Natural killer cell (primary cell): Measurements from ENCODE around the gene SYNE3. TPM values are rescaled to one million over a fixed set of nuclear protein-coding genes. Genes with fewer than 3 reads are reported as not detected.

Source experiments
- ATAC-seq, 3 donors: fragments of 150-1000 bp in 2 of 3; fragments of 200-7000 bp in 1 of 3; cut with Tn5 transposase; 1 replicate in 1 of 3; 2 replicates in 2 of 3; pipeline ENCODE4 v1.10.0; 2021; ENCODE audit warnings: mild to moderate bottlenecking in 2 of 3, moderate library complexity in 2 of 3
- DNase-seq, 2 donors: peaks; one replicate each; pipeline versions ENCODE4 v3.0.0 to v3.0.0-alpha.2; 2013 to 2021; ENCODE audit warnings: mixed read lengths in 1 of 2
- H3K27ac ChIP-seq: one replicate; pipeline ENCODE4 v1.5.1; 2013; ENCODE audit warnings: mild to moderate bottlenecking, low read length
- H3K27me3 ChIP-seq: one replicate; pipeline ENCODE4 v1.6.1; 2013; ENCODE audit warnings: low read length; ENCODE audit not compliant: control insufficient read depth, insufficient read depth
- H3K36me3 ChIP-seq: one replicate; pipeline ENCODE4 v1.6.1; 2013; ENCODE audit warnings: low read length; ENCODE audit not compliant: control insufficient read depth, insufficient read depth
- H3K4me1 ChIP-seq: one replicate; pipeline ENCODE4 v1.6.1; 2013; ENCODE audit warnings: low read length; ENCODE audit not compliant: control insufficient read depth, insufficient read depth
- H3K4me3 ChIP-seq: one replicate; pipeline ENCODE4 v1.5.1; 2013; ENCODE audit warnings: low read length
- H3K9me3 ChIP-seq: one replicate; pipeline ENCODE4 v1.6.1; 2013; ENCODE audit warnings: low read length; ENCODE audit not compliant: control insufficient read depth, insufficient read depth
- H3K27ac Mint-ChIP-seq, 2 donors: one replicate each; pipeline ENCODE4 v1.8.0; 2022; ENCODE audit warnings: mild to moderate bottlenecking in 2 of 2, mixed read lengths in 2 of 2, moderate library complexity in 1 of 2
- H3K27me3 Mint-ChIP-seq, 2 donors: one replicate each; pipeline ENCODE4 v1.8.0; 2022; ENCODE audit warnings: low read depth in 2 of 2, mixed read lengths in 2 of 2
- H3K36me3 Mint-ChIP-seq: one replicate; pipeline ENCODE4 v1.8.0; 2022; ENCODE audit warnings: mixed read lengths
- H3K4me1 Mint-ChIP-seq, 2 donors: one replicate each; pipeline ENCODE4 v1.8.0; 2022; ENCODE audit warnings: mixed read lengths in 2 of 2
- H3K4me3 Mint-ChIP-seq: one replicate; pipeline ENCODE4 v1.8.0; 2022; ENCODE audit warnings: mild to moderate bottlenecking, moderate library complexity, mixed read lengths
- H3K9me3 Mint-ChIP-seq, 2 donors: one replicate each; pipeline ENCODE4 v1.8.0; 2022; ENCODE audit warnings: mixed read lengths in 2 of 2
- WGBS: methylation state at CpG from one replicate; pipeline ENCODE4 v1.1.7; 2013; ENCODE audit warnings: missing lambda C conversion rate; ENCODE audit not compliant: insufficient coverage; 5-methylcytosine and 5-hydroxymethylcytosine counted together
- intact Hi-C: fragments of 100-400 bp; cut with micrococcal nuclease; formaldehyde crosslinking; loops from one replicate; pipeline ENCODE4 v1.14.2; 2022
- total RNA-seq, 4 donors: library from RNA; stranded (reverse); fragments of 120-200 nt in 1 of 4; gene quantifications; one replicate each; pipeline versions ENCODE4 v1.2.3 to v1.2.4, GENCODE V29; 2013 to 2022
- TF ChIP-seq, protein P1 (sequence below): fragments of 200-600 bp; IDR thresholded peaks from one replicate; pipeline ENCODE4 v1.8.0; 2022; ENCODE audit warnings: antibody characterized with exemption

Gene SYNE3
- total RNA-seq, 3 donors from 2014 or later (not counting 1 experiment from before 2014, with no cell fraction given): 10.6 to 17.3 (median 15.4) TPM

DNA sequence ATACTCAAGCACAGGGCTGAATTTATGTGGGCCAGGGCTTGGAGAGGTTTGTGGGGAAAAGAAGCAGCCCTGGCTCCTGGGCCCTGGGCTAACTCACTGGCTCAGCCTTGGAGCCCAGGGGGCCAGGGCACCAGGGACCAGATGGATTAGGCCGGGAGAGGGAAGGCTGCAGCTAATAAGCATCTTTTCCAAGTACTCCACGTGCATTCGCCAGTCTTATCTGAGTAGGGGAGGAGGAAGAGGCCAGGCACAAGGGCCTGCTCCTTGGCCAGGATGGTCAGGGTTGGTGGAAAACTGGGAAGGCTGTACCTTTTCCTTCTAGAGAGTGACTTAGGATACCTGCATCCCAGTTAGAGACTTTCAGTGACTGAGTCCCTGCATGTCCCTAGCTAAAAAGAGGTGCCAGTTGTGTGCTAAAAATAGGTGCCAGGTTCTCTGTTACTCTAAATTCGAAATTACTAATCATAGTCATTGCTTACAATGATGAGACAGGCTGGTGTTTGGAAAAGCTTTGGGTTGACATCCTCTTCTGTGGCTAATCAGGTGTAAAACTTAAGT lies 19.7 kb upstream of the SYNE3 start:
- intact Hi-C loops: loop anchor here (5.0 kb wide), 1 partner anchor 379 kb away; the partner anchor contains the start of gene DICER1
- H3K4me1 ChIP-seq: peaks cover 20% of the 10 kb centered on the region
- no peaks in the 10 kb centered on the region for H3K9me3 ChIP-seq
- Mint-ChIP-seq H3K9me3 (no peaks in the 10 kb centered on the region), H3K27me3 (no peaks in the 10 kb centered on the region), H3K27ac (peak overlapping the region; percentile 79 to 96), H3K4me1 (peaks cover 71 to 73% of the 10 kb centered on the region in 2 donors), H3K4me3 (peak overlapping the region; percentile 97), H3K36me3 (no peaks in the 10 kb centered on the region)
- WGBS: 49% methylated on average over 4 of the region's 4 CpGs
- DNase-seq: no peak
- no peak overlapping the region for H3K27ac ChIP-seq
- H3K27me3 ChIP-seq: no peaks in the 10 kb centered on the region
- no peaks in the 10 kb centered on the region for H3K36me3 ChIP-seq
- ATAC-seq: no peak
- TF ChIP-seq, protein P1, sequence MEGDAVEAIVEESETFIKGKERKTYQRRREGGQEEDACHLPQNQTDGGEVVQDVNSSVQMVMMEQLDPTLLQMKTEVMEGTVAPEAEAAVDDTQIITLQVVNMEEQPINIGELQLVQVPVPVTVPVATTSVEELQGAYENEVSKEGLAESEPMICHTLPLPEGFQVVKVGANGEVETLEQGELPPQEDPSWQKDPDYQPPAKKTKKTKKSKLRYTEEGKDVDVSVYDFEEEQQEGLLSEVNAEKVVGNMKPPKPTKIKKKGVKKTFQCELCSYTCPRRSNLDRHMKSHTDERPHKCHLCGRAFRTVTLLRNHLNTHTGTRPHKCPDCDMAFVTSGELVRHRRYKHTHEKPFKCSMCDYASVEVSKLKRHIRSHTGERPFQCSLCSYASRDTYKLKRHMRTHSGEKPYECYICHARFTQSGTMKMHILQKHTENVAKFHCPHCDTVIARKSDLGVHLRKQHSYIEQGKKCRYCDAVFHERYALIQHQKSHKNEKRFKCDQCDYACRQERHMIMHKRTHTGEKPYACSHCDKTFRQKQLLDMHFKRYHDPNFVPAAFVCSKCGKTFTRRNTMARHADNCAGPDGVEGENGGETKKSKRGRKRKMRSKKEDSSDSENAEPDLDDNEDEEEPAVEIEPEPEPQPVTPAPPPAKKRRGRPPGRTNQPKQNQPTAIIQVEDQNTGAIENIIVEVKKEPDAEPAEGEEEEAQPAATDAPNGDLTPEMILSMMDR: no peak
- no peak overlapping the region for H3K4me3 ChIP-seq

DNA sequence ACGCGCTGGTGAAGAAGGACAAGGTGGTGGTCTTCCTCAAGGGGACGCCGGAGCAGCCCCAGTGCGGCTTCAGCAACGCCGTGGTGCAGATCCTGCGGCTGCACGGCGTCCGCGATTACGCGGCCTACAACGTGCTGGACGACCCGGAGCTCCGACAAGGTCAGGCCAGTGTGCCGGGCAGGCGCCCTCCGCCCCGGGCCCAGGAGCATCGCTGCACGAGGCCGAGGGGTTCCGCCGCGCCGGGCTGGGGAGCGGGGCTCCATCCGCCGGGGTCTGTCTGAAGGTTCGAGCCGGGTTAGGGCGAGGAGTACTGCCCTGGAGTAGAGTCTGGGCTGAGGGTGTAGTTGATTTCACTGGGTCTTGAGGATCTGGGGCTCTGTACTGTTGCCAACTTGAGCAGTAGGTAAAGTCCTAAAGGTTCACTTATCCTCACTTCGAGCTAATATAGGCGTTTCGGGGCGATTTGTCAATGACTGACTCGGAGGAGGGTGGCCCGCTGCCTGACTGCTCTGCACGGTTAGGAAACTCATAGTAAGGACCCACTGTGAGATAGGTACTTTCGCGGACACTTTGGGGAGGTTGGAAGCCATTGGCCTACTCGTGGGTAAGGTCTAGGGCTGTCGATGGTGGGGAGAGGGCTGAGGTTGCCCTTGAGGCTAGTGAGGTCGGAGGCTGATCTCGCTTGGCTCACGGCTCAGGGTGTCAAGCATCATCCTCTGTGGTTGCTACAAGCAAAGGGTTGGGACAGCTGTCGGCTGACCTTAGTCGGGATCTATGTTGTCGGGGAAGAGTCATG lies 19.0 kb upstream of the SYNE3 start:
- Mint-ChIP-seq H3K4me1 (peaks cover 67 to 68% of the 10 kb centered on the region in 2 donors), H3K27me3 (no peaks in the 10 kb centered on the region), H3K27ac (peak overlapping the region; percentile 95 to 96), H3K4me3 (peak overlapping the region; percentile 97), H3K36me3 (no peaks in the 10 kb centered on the region), H3K9me3 (no peaks in the 10 kb centered on the region)
- Histone ChIP-seq H3K9me3 (no peaks in the 10 kb centered on the region), H3K36me3 (no peaks in the 10 kb centered on the region), H3K27ac (no peak overlapping the region), H3K4me1 (peaks cover 20% of the 10 kb centered on the region), H3K27me3 (no peaks in the 10 kb centered on the region), H3K4me3 (peak overlapping the region; percentile 58)
- intact Hi-C loops: loop anchor here (2.0 to 5.0 kb wide), 2 partner anchors 378 to 827 kb away; partner anchors contain the start of genes ATG2B, DICER1 and GSKIP
- DNase-seq (no peak), ATAC-seq (no peak)
- TF ChIP-seq, protein P1: no peak
- WGBS: 2% methylated on average over 52 of the region's 52 CpGs

DNA sequence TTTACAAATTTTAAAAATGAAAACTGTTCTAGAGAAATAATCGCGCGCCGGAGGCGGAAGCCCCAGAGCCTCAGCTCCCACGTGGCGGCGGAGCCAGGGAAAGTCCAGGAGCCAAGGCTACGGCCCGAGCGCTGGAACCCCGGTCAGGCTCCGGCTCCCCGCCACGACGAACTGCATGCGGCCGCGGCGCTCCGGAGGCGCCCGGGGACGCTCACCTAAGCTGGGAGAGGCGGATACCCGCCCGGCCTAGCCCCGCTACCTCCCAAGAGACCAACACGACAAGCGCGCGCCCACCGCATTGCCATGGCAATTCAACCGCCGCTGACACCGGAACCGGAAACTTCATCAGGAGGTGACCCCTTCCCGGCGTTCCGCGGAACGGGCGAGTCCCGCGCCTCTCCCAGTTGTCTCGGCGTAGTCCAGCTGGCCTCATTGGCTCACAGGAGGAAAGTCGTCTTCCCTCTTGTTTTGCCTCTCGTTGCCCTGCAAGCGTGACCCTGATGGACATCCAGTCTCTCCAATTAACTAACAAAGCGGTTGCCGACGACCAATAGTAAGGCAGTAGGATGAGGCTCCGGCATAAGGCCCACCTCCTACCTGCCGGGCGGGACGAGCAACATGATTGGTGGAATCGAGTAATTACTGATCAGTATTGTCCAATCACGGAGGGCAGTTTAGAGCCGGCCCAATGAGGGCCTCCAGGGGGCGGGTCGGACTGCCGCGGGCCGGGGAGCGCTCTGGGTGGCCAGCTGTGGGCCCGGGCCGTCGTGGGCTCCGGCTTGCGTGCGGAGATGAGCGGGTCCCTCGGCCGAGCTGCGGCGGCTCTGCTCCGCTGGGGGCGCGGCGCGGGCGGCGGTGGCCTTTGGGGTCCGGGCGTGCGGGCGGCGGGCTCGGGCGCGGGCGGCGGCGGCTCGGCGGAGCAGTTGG lies 18.1 kb upstream of the SYNE3 start, which contains the start of gene GLRX5:
TSS of gene GLRX5 (plus strand) at position 752 of the 927 bp plus-strand sequence. CDS start at position 792, 40 bp downstream.
- intact Hi-C loops: loop anchor here (1.0 to 5.0 kb wide), 3 partner anchors 18 to 828 kb away; partner anchors contain the start of genes ATG2B, DICER1, GSKIP and SYNE3
- ATAC-seq (peak; percentile 85 to 94 (median 86)), DNase-seq (peak; percentile 95 to 99)
- under 1% methylated on average over 97 of the region's 97 CpGs for WGBS
- TF ChIP-seq, protein P1: no peak
- peak within 1 kb of the TSS; percentile 97 for H3K4me3 Mint-ChIP-seq
- peak within 1 kb of the TSS; percentile 89 for H3K27ac ChIP-seq
- no peaks in the 10 kb centered on the region for H3K27me3 Mint-ChIP-seq
- H3K9me3 ChIP-seq: no peaks in the 10 kb centered on the region
- H3K4me3 ChIP-seq: peak within 1 kb of the TSS; percentile 58
- H3K9me3 Mint-ChIP-seq: no peaks in the 10 kb centered on the region
- H3K4me1 ChIP-seq: peaks cover 20% of the 10 kb centered on the region
- H3K36me3 ChIP-seq: no peaks in the 10 kb centered on the region
- no peaks in the 10 kb centered on the region for H3K36me3 Mint-ChIP-seq
- H3K27me3 ChIP-seq: no peaks in the 10 kb centered on the region
- H3K4me1 Mint-ChIP-seq: peaks cover 63 to 69% of the 10 kb centered on the region in 2 donors
- peak within 1 kb of the TSS; percentile 95 to 96 for H3K27ac Mint-ChIP-seq
